ENCODE data around the gene EIF4G1. TPM values are rescaled to one million over a fixed set of nuclear protein-coding genes. Genes with fewer than 3 reads are reported as not detected.
A peak's percentile ranks its signal among the peaks of the same experiment; 100 is the strongest.

Gene EIF4G1
- total RNA-seq, 4 donors from 2014 or later: 474 to 863 (median 735) TPM

GRCh38 chr3:184344579-184345316 is 30.3 kb downstream of the EIF4G1 start:
- DNase-seq: no peak
- H3K4me3 ChIP-seq: no peak overlapping the region
- no peaks in the 10 kb centered on the region for H3K27me3 ChIP-seq
- intact Hi-C loops (cut with DNase I; ENCODE audit: low total_unique reads): no loop called here
- TF ChIP-seq CTCF (IDR thresholded peaks at IDR 0.05 in 4 of 5, conservative IDR thresholded peaks at IDR 0.05 in 1 of 5) (no peak), POLR2A (IDR thresholded peaks at IDR 0.05) (no peak)
- in situ Hi-C loops (cut with MboI; ENCODE audit: low sequenced_read_pairs in 4 of 4): no loop called here
- no peaks in the 10 kb centered on the region for H3K9me3 ChIP-seq
- peaks cover 9 to 18% of the 10 kb centered on the region in 2 donors for H3K4me1 ChIP-seq
- H3K27ac ChIP-seq: peak overlapping the region; percentile 72 to 85 (median 80)
- no peak for ATAC-seq
- H3K36me3 ChIP-seq: peaks cover 0 to 39% of the 10 kb centered on the region in 2 donors

GRCh38 chr3:184345317-184346144 is 31.1 kb downstream of the EIF4G1 start:
- Histone ChIP-seq H3K9me3 (no peaks in the 10 kb centered on the region), H3K4me3 (no peak overlapping the region), H3K36me3 (peaks cover 0 to 39% of the 10 kb centered on the region in 2 donors), H3K4me1 (peaks cover 7 to 14% of the 10 kb centered on the region in 2 donors), H3K27me3 (no peaks in the 10 kb centered on the region), H3K27ac (peak overlapping the region; percentile 72 to 85 (median 80))
- in situ Hi-C loops (cut with MboI; ENCODE audit: low sequenced_read_pairs in 4 of 4) (no loop called here), intact Hi-C loops (cut with DNase I; ENCODE audit: low total_unique reads) (no loop called here)
- ATAC-seq (peak; percentile 98), DNase-seq (peak; percentile 90 to 93)
- TF ChIP-seq CTCF (IDR thresholded peaks at IDR 0.05 in 4 of 5, conservative IDR thresholded peaks at IDR 0.05 in 1 of 5): peak; percentile 32 to 69 (median 60)
- TF ChIP-seq POLR2A (IDR thresholded peaks at IDR 0.05): no peak

GRCh38 chr3:184346480-184347190 is 32.2 kb downstream of the EIF4G1 start:
- intact Hi-C loops (cut with DNase I; ENCODE audit: low total_unique reads): no loop called here
- H3K9me3 ChIP-seq: no peaks in the 10 kb centered on the region
- no peak overlapping the region for H3K4me3 ChIP-seq
- in situ Hi-C loops (cut with MboI; ENCODE audit: low sequenced_read_pairs in 4 of 4): no loop called here
- H3K36me3 ChIP-seq: peaks cover 0 to 33% of the 10 kb centered on the region in 2 donors
- TF ChIP-seq POLR2A (IDR thresholded peaks at IDR 0.05) (no peak), CTCF (IDR thresholded peaks at IDR 0.05 in 4 of 5, conservative IDR thresholded peaks at IDR 0.05 in 1 of 5) (no peak)
- peak overlapping the region in 3 of 4 donors; percentile 77 to 85 (median 83) for H3K27ac ChIP-seq
- peaks cover 7 to 14% of the 10 kb centered on the region in 2 donors for H3K4me1 ChIP-seq
- no peaks in the 10 kb centered on the region for H3K27me3 ChIP-seq
- ATAC-seq: no peak
- DNase-seq: no peak

GRCh38 chr3:184347321-184348056 is 33.1 kb downstream of the EIF4G1 start:
- in situ Hi-C loops (cut with MboI; ENCODE audit: low sequenced_read_pairs in 4 of 4): no loop called here
- ATAC-seq (no peak), DNase-seq (no peak)
- Histone ChIP-seq H3K27me3 (no peaks in the 10 kb centered on the region), H3K36me3 (peaks cover 0 to 25% of the 10 kb centered on the region in 2 donors), H3K27ac (no peak overlapping the region), H3K4me3 (no peak overlapping the region), H3K9me3 (no peaks in the 10 kb centered on the region), H3K4me1 (peaks cover 7 to 14% of the 10 kb centered on the region in 2 donors)
- no peak for TF ChIP-seq POLR2A (IDR thresholded peaks at IDR 0.05)
- TF ChIP-seq CTCF (IDR thresholded peaks at IDR 0.05 in 4 of 5, conservative IDR thresholded peaks at IDR 0.05 in 1 of 5): no peak
- intact Hi-C loops (cut with DNase I; ENCODE audit: low total_unique reads): no loop called here

All from gastrocnemius medialis (tissue), 4 donors.